Spleen (tissue), 11 donors: Measurements from ENCODE around the gene KCTD13. TPM values are rescaled to one million over a fixed set of nuclear protein-coding genes. Genes with fewer than 3 reads are reported as not detected.

Source experiments
- DNase-seq: peaks from one replicate; pipeline ENCODE4 v3.0.0-alpha.2; 2020
- H3K27ac ChIP-seq, 8 donors: fragments of 200-600 bp; sonication (generic) in 7 of 8; 1 replicate in 4 of 8; 2 replicates in 4 of 8; pipeline versions ENCODE4 v1.5.0 to v1.8.0; 2016 to 2021; ENCODE audit warnings: inconsistent platforms in 4 of 8, mild to moderate bottlenecking in 4 of 8, moderate library complexity in 1 of 8
- H3K27me3 ChIP-seq, 7 donors: fragments of 200-600 bp; sonication (generic) in 6 of 7; replicated peaks in 1 of 7; 1 replicate in 4 of 7; 2 replicates in 3 of 7; pipeline versions ENCODE4 v1.5.0 to v1.8.0; 2016 to 2021; ENCODE audit warnings: inconsistent platforms in 3 of 7, mild to moderate bottlenecking in 1 of 7
- H3K36me3 ChIP-seq, 6 donors: fragments of 200-600 bp; sonication (generic) in 5 of 6; 1 replicate in 4 of 6; 2 replicates in 2 of 6; pipeline versions ENCODE4 v1.5.0 to v1.8.0; 2016 to 2021; ENCODE audit warnings: inconsistent platforms in 2 of 6
- H3K4me1 ChIP-seq, 6 donors: fragments of 200-600 bp; sonication (generic) in 5 of 6; 1 replicate in 3 of 6; 2 replicates in 3 of 6; pipeline versions ENCODE4 v1.5.0 to v1.8.0; 2016 to 2021; ENCODE audit warnings: inconsistent platforms in 3 of 6
- H3K4me3 ChIP-seq, 8 donors: fragments of 200-600 bp; sonication (generic) in 7 of 8; 1 replicate in 4 of 8; 2 replicates in 4 of 8; pipeline versions ENCODE4 v1.5.0 to v1.8.0; 2016 to 2021; ENCODE audit warnings: inconsistent platforms in 4 of 8, mild to moderate bottlenecking in 4 of 8, moderate library complexity in 2 of 8
- H3K9me3 ChIP-seq, 8 donors: fragments of 200-600 bp; sonication (generic) in 7 of 8; 1 replicate in 4 of 8; 2 replicates in 4 of 8; pipeline versions ENCODE4 v1.5.0 to v1.8.0; 2016 to 2021; ENCODE audit warnings: inconsistent platforms in 4 of 8
- CTCF ChIP-seq, 11 experiments: fragments of 200-600 bp in 7 of 11; fragments of 450-650 bp in 4 of 11; sonication (generic) in 4 of 11; IDR thresholded peaks in 8 of 11; conservative IDR thresholded peaks in 3 of 11; 1 replicate in 7 of 11; 2 replicates in 4 of 11; pipeline versions ENCODE4 v1.4.0 to v1.8.0; 2016 to 2021; ENCODE audit warnings: antibody characterized with exemption in 11 of 11, inconsistent platforms in 4 of 11, mild to moderate bottlenecking in 1 of 11
- POLR2A ChIP-seq, 3 donors: fragments of 450-650 bp; IDR thresholded peaks; one replicate each; pipeline ENCODE4 v1.5.1; 2017; ENCODE audit warnings: antibody characterized with exemption in 3 of 3, mild to moderate bottlenecking in 1 of 3
- POLR2AphosphoS5 ChIP-seq, 3 donors: sonication (generic); formaldehyde crosslinking; IDR thresholded peaks; one replicate each; pipeline ENCODE4 v1.5.1; 2017; ENCODE audit warnings: antibody characterized with exemption in 3 of 3
- WGBS, 5 donors: extraction: QIAGEN DNeasy Blood & Tissue Kit in 3 of 5; methylation state at CpG; one replicate each; pipeline versions ENCODE4 v1.1.5 to v1.1.7; 2013 to 2018; 5-methylcytosine and 5-hydroxymethylcytosine counted together
- intact Hi-C: fragments of 100-400 bp; cut with DNase I; formaldehyde crosslinking; loops from one replicate; pipeline ENCODE4 v1.15.0; 2023; ENCODE audit warnings: low total_unique reads
- polyA plus RNA-seq, 3 donors: library from polyadenylated mRNA; stranded (reverse); fragments of 200-250 nt; gene quantifications; one replicate each; pipeline ENCODE4 v1.2.1, GENCODE V29; 2013
- total RNA-seq, 7 donors: library from RNA; depleted of rRNA in 3 of 7; stranded (reverse); fragments of >200 nt in 3 of 7; fragmentation: NEBNext Ultra II Directional in 4 of 7; extraction: Animal tissue kit (Norgen Biotek cat#: 25700) in 4 of 7; gene quantifications; one replicate each; pipeline versions ENCODE4 v1.1.0 to v1.2.1, GENCODE V29; 2016 to 2021
- donor health status: healthy with polysubstance abuse.
- donor health status: DM: no; HTN: no; CAD: no; lungs with moderate emphysema.
- donor health status: DM: no; HTN: no; CAD: no.
- donor health status: Bipolar disorder and iron deficiency.
- donor health status: healthy.
- donor health status: DM: no; HTN: no; CAD: no.
- donor health status: DM: yes; HTN: yes; CAD: no.

Gene KCTD13
- total and polyA plus RNA-seq, 10 donors, result 11.2 to 59.3 (median 27.8) TPM

GRCh38 chr16:29883987-29884386, 42.0 kb downstream of the KCTD13 start:
- no peaks in the 10 kb centered on the region for H3K4me1 ChIP-seq
- no peak overlapping the region for H3K4me3 ChIP-seq
- intact Hi-C loops, result no loop called here
- H3K36me3 ChIP-seq, result no peaks in the 10 kb centered on the region
- DNase-seq, result no peak
- TF ChIP-seq POLR2AphosphoS5 (IDR thresholded peaks at IDR 0.05), result no peak
- no peak for TF ChIP-seq CTCF (IDR thresholded peaks at IDR 0.05 in 8 of 11, conservative IDR thresholded peaks at IDR 0.05 in 3 of 11)
- TF ChIP-seq POLR2A (IDR thresholded peaks at IDR 0.05), result no peak
- H3K27me3 ChIP-seq, result peaks cover 0 to 28% (median 4%) of the 10 kb centered on the region in 7 donors
- no peak overlapping the region for H3K27ac ChIP-seq
- WGBS, 5 donors, result 54 to 84% (median 74%) methylated on average over 6 of the region's 6 CpGs
- no peaks in the 10 kb centered on the region for H3K9me3 ChIP-seq

- DNase-seq, result no peak
- intact Hi-C loops, result no loop called here
- WGBS, 5 donors, result 82 to 94% (median 90%) methylated on average over 3 of the region's 3 CpGs
- Histone ChIP-seq H3K9me3 (no peaks in the 10 kb centered on the region), H3K36me3 (no peaks in the 10 kb centered on the region), H3K4me1 (peaks cover 3 to 18% (median 16%) of the 10 kb centered on the region in 6 donors), H3K27me3 (peaks cover 0 to 51% (median 27%) of the 10 kb centered on the region in 7 donors), H3K4me3 (no peak overlapping the region), H3K27ac (no peak overlapping the region)
- no peak for TF ChIP-seq CTCF (IDR thresholded peaks at IDR 0.05 in 8 of 11, conservative IDR thresholded peaks at IDR 0.05 in 3 of 11)
These were observed 45.0 kb downstream of the KCTD13 start for GRCh38 chr16:29881050-29881449.

GRCh38 chr16:29878172-29878571, 47.9 kb downstream of the KCTD13 start:
- Histone ChIP-seq H3K36me3 (no peaks in the 10 kb centered on the region), H3K4me1 (peaks cover 3 to 19% (median 16%) of the 10 kb centered on the region in 6 donors), H3K27ac (no peak overlapping the region), H3K4me3 (no peak overlapping the region), H3K27me3 (peaks cover 0 to 63% (median 28%) of the 10 kb centered on the region in 7 donors), H3K9me3 (no peaks in the 10 kb centered on the region)
- intact Hi-C loops, result no loop called here
- no peak for DNase-seq
- no peak for TF ChIP-seq POLR2A (IDR thresholded peaks at IDR 0.05)
- TF ChIP-seq CTCF (IDR thresholded peaks at IDR 0.05 in 8 of 11, conservative IDR thresholded peaks at IDR 0.05 in 3 of 11), result no peak
- no peak for TF ChIP-seq POLR2AphosphoS5 (IDR thresholded peaks at IDR 0.05)
- WGBS, 5 donors, result 91 to 95% (median 92%) methylated on average over 14 of the region's 14 CpGs

GRCh38 chr16:29877266-29877961, 48.6 kb downstream of the KCTD13 start:
- Histone ChIP-seq H3K27ac (no peak overlapping the region), H3K36me3 (no peaks in the 10 kb centered on the region), H3K27me3 (peaks cover 0 to 63% (median 28%) of the 10 kb centered on the region in 7 donors), H3K4me1 (peaks cover 3 to 19% (median 16%) of the 10 kb centered on the region in 6 donors), H3K4me3 (peak overlapping the region in 3 of 8 donors; percentile 11 to 66 (median 28)), H3K9me3 (no peaks in the 10 kb centered on the region)
- WGBS, 5 donors, result 15 to 22% (median 20%) methylated on average over 23 to 28 of the region's 28 CpGs
- intact Hi-C loops, result no loop called here
- TF ChIP-seq POLR2AphosphoS5 (IDR thresholded peaks at IDR 0.05), result no peak
- no peak for TF ChIP-seq CTCF (IDR thresholded peaks at IDR 0.05 in 8 of 11, conservative IDR thresholded peaks at IDR 0.05 in 3 of 11)
- no peak for TF ChIP-seq POLR2A (IDR thresholded peaks at IDR 0.05)
- DNase-seq, result no peak
